Neutrophil (primary cell): ENCODE results near the gene SRGAP1.

ENCODE experiments used
- H3K27ac ChIP-seq: fragments of 200-600 bp; sonication (generic); 2 replicates; pipeline ENCODE4 v1.5.1; 2016; ENCODE audit warnings: mild to moderate bottlenecking, moderate library complexity
- H3K27me3 ChIP-seq: fragments of 200-600 bp; sonication (generic); 2 replicates; pipeline ENCODE4 v1.6.0; 2016; ENCODE audit warnings: mild to moderate bottlenecking
- H3K36me3 ChIP-seq: fragments of 200-600 bp; sonication (generic); 2 replicates; pipeline ENCODE4 v1.5.1; 2017
- H3K4me1 ChIP-seq, 2 experiments: fragments of 200-600 bp in 1 of 2; sonication (generic) in 1 of 2; 1 replicate in 1 of 2; 2 replicates in 1 of 2; pipeline versions ENCODE4 v1.5.1 to v1.6.1; 2013 to 2016; ENCODE audit warnings: low read depth in 1 of 2, low read length in 1 of 2, mild to moderate bottlenecking in 1 of 2, moderate library complexity in 1 of 2; ENCODE audit not compliant: control insufficient read depth in 1 of 2, insufficient read depth in 1 of 2
- H3K4me3 ChIP-seq, 2 experiments: fragments of 200-600 bp in 1 of 2; sonication (generic) in 1 of 2; 1 replicate in 1 of 2; 2 replicates in 1 of 2; pipeline ENCODE4 v1.5.1; 2013 to 2016; ENCODE audit warnings: low read depth in 1 of 2, low read length in 1 of 2, mild to moderate bottlenecking in 1 of 2, moderate library complexity in 1 of 2
- H3K9me3 ChIP-seq: fragments of 200-600 bp; sonication (generic); 2 replicates; pipeline ENCODE4 v1.5.1; 2016
- TF ChIP-seq, protein P1 (sequence below): fragments of 200-600 bp; sonication (generic); IDR thresholded peaks from 2 replicates; pipeline ENCODE4 v1.5.1; 2016; ENCODE audit warnings: antibody characterized with exemption

SRGAP1 gene

DNA sequence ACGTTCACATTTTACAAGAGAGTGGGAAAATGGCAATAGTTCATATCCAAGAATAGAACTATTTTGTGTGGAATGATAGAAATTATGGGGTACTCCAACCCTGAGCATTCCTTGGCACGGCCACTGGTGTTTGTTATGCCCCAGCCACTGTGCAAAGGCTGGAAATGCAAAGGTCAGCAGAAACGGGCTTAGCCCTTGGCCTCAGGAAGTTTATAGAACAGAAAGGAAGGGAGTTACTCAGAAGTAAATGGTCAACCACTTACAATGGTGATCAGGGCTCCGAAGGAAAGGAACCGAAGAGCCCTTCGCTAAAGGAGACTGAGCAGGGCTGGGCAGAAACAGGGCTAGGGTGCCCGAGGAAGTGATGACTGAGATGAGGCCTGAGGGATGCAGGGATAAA lies 332.5 kb downstream of the SRGAP1 start:
- TF ChIP-seq, protein P1, sequence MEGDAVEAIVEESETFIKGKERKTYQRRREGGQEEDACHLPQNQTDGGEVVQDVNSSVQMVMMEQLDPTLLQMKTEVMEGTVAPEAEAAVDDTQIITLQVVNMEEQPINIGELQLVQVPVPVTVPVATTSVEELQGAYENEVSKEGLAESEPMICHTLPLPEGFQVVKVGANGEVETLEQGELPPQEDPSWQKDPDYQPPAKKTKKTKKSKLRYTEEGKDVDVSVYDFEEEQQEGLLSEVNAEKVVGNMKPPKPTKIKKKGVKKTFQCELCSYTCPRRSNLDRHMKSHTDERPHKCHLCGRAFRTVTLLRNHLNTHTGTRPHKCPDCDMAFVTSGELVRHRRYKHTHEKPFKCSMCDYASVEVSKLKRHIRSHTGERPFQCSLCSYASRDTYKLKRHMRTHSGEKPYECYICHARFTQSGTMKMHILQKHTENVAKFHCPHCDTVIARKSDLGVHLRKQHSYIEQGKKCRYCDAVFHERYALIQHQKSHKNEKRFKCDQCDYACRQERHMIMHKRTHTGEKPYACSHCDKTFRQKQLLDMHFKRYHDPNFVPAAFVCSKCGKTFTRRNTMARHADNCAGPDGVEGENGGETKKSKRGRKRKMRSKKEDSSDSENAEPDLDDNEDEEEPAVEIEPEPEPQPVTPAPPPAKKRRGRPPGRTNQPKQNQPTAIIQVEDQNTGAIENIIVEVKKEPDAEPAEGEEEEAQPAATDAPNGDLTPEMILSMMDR: no peak
- no peaks in the 10 kb centered on the region for H3K4me1 ChIP-seq

GRCh38 chr12:64178122-64178521 lies 333.6 kb downstream of the SRGAP1 start:
- Histone ChIP-seq H3K27ac (no peak overlapping the region), H3K9me3 (no peaks in the 10 kb centered on the region), H3K4me1 (no peaks in the 10 kb centered on the region), H3K4me3 (no peak overlapping the region), H3K27me3 (no peaks in the 10 kb centered on the region), H3K36me3 (no peaks in the 10 kb centered on the region)
- TF ChIP-seq, protein P1: no peak

More for the DNA sequence above, 332.5 kb downstream of the SRGAP1 start:
- no peak overlapping the region for H3K4me3 ChIP-seq
- H3K36me3 ChIP-seq: no peaks in the 10 kb centered on the region
- no peaks in the 10 kb centered on the region for H3K27me3 ChIP-seq
- no peak overlapping the region for H3K27ac ChIP-seq
- no peaks in the 10 kb centered on the region for H3K9me3 ChIP-seq

- Histone ChIP-seq H3K27me3 (no peaks in the 10 kb centered on the region), H3K27ac (no peak overlapping the region), H3K4me3 (no peak overlapping the region), H3K4me1 (no peaks in the 10 kb centered on the region), H3K9me3 (no peaks in the 10 kb centered on the region), H3K36me3 (no peaks in the 10 kb centered on the region)
- TF ChIP-seq, protein P1: no peak
These were observed 336.5 kb downstream of the SRGAP1 start for GRCh38 chr12:64180951-64181350.

GRCh38 chr12:64181430-64182291 lies 337.2 kb downstream of the SRGAP1 start:
- TF ChIP-seq, protein P1: no peak
- no peaks in the 10 kb centered on the region for H3K9me3 ChIP-seq
- H3K27me3 ChIP-seq: no peaks in the 10 kb centered on the region
- no peak overlapping the region for H3K27ac ChIP-seq
- H3K4me1 ChIP-seq: no peaks in the 10 kb centered on the region
- no peak overlapping the region for H3K4me3 ChIP-seq
- H3K36me3 ChIP-seq: no peaks in the 10 kb centered on the region

- Histone ChIP-seq H3K9me3 (no peaks in the 10 kb centered on the region), H3K27ac (no peak overlapping the region), H3K36me3 (no peaks in the 10 kb centered on the region), H3K4me3 (no peak overlapping the region), H3K27me3 (no peaks in the 10 kb centered on the region), H3K4me1 (no peaks in the 10 kb centered on the region)
- TF ChIP-seq, protein P1: no peak
These were observed 339.7 kb downstream of the SRGAP1 start for GRCh38 chr12:64184216-64184615.
